MM.1S (cell line): Measurements from ENCODE around the gene SORCS2.

Experiments
- CTCF ChIP-seq: fragments of 300-600 bp; sonication (generic); IDR thresholded peaks from 2 replicates; pipeline ENCODE4 v1.5.1; 2016; ENCODE audit warnings: antibody characterized with exemption, low read length, mixed read lengths
- EZH2 ChIP-seq: fragments of 300-600 bp; sonication (generic); optimal IDR thresholded peaks from 2 replicates; pipeline ENCODE3; 2017; ENCODE audit warnings: low read depth, mild to moderate bottlenecking, antibody characterized with exemption, low read length, mixed read lengths

- TF ChIP-seq CTCF: no peak
- TF ChIP-seq EZH2: no peak
Observed at GRCh38 chr4:7389101-7389701, 196.9 kb downstream of the SORCS2 start.
